ENCODE measurements around the gene SLC6A18.

SLC6A18 gene

GRCh38 chr5:1204693-1205242, 20.4 kb upstream of the SLC6A18 start:
- DNase-seq: peak; percentile 44

- DNase-seq: no peak
These were observed 19.7 kb upstream of the SLC6A18 start for GRCh38 chr5:1205255-1206180.

GRCh38 chr5:1206521-1207412, 18.4 kb upstream of the SLC6A18 start:
- DNase-seq: no peak

DNA sequence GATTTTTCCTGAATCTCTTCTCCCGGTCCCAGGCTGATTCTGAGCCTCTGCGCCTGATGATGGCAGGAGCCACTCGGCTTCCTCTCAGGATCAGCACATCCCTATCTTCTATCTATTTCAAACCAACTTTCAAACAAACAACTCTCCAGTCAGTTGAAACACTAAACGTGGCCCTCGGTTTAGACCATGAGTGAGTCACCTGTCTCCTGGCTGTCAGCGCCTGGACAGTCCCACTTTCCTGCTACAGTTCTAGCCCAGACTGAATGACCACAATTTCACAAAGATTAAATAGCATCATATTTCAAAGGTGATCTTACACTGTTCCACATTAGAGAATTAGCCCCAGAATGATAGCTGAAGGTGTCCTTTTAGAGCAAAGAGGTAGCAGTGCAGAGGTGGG, 17.6 kb upstream of the SLC6A18 start:
- DNase-seq: no peak

- DNase-seq: no peak
These were observed 16.9 kb upstream of the SLC6A18 start for GRCh38 chr5:1208221-1208742.

- no peak for DNase-seq
These were observed 16.3 kb upstream of the SLC6A18 start for GRCh38 chr5:1208743-1209488.

DNA sequence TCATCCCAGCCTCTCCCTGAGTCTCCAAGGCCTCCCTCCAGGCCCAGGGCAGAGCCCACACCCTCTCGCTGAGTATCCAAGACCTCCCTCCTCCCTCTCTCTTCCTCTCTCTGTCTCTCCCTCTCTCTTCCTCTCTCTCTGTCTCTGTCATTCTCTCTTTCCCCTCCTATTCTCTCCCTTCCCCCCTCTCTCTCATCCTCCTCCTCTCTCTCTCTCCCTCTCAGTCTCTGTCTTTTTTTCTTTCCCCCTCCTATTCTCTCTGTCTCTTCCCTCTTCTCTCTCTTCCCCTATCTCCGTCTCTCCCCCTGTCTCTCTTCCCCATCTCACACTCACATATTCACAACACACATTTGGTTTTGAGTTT, 15.7 kb upstream of the SLC6A18 start:
- DNase-seq: no peak

- DNase-seq: no peak
These were observed 15.0 kb upstream of the SLC6A18 start for GRCh38 chr5:1209896-1210776.

DNA sequence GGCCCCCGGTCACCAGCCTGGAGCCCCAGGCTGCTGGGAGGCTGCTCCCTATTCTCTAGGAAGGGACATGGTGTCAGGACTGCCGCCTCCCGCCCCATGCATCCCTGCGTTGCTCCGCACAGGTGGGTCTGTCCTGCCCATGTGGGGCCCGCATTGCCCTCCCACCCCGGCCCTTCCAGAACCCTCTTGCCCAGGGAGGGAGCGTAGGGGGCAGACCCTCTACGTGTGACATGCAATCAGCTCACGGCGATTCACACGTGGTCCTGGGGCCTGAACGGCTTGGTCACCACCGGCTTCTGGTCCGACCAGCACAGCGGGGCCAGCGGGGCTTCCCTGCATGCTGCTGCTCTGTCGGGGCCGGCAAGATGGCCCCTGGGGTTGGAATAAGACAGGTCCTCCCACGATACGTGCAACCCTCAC, 14.3 kb upstream of the SLC6A18 start:
- DNase-seq: no peak

GRCh38 chr5:1211701-1212100, 13.5 kb upstream of the SLC6A18 start:
- no peak for DNase-seq

DNA sequence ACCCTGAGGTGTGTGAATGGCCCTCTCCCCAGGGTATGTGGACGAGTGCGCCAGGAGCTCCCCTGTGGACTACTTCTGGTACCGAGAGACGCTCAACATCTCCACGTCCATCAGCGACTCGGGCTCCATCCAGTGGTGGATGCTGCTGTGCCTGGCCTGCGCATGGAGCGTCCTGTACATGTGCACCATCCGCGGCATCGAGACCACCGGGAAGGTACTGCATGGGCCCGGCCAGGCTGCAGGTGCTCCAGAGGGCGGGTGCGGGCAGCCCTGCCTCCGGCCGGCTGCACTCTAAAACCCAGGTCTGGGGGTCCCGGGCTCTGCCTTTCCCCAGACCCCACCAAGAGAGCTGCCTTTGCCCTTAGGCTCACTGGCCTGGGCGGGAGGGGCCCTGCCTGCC, 12.9 kb upstream of the SLC6A18 start:
- DNase-seq: no peak

- DNase-seq: no peak
These were observed 12.3 kb upstream of the SLC6A18 start for GRCh38 chr5:1212881-1213280.

DNA sequence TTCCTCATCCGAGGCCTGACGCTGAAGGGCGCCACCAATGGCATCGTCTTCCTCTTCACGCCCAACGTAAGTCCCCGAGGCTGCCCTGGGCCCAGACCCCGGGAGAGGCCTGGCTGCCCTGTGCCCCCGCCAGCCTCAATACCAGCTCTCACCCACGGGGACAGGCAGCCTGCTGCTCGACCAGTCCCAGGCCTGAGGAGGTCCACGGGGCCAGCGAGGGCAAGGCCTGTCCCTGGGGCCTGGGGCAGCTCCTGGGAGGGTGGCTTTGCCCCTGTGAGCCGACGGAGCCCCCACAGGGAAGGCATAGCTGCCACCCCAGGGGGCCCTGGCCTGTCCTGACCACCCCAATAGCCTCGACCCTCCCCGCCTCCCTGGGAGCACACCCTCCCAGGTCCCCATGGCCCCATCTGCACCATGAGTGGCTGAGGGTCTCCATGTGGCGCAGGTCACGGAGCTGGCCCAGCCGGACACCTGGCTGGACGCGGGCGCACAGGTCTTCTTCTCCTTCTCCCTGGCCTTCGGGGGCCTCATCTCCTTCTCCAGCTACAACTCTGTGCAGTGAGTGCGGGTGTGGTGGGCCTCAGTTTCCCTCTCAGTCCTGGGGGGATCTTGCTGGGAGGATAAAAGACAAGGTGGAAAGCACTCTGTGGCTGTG, 11.5 kb upstream of the SLC6A18 start:
- DNase-seq: no peak

GRCh38 chr5:1214163-1214935, 10.8 kb upstream of the SLC6A18 start:
- DNase-seq: no peak

DNA sequence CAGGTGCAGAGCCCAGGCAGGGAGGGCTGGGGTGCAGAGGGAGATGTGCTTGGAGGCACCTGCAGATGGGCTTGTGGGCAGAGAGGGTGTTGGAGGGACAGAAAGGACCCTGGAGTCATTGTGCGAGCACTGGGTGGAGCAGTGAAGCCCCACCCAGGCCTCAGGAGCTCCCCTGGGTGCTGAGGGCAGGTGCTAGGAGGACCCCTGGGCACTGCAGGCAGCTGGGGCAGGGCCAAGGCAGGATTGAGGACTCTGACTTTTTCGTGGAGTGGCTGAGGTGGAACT, 10.3 kb upstream of the SLC6A18 start:
- peak; percentile 51 for DNase-seq

DNA sequence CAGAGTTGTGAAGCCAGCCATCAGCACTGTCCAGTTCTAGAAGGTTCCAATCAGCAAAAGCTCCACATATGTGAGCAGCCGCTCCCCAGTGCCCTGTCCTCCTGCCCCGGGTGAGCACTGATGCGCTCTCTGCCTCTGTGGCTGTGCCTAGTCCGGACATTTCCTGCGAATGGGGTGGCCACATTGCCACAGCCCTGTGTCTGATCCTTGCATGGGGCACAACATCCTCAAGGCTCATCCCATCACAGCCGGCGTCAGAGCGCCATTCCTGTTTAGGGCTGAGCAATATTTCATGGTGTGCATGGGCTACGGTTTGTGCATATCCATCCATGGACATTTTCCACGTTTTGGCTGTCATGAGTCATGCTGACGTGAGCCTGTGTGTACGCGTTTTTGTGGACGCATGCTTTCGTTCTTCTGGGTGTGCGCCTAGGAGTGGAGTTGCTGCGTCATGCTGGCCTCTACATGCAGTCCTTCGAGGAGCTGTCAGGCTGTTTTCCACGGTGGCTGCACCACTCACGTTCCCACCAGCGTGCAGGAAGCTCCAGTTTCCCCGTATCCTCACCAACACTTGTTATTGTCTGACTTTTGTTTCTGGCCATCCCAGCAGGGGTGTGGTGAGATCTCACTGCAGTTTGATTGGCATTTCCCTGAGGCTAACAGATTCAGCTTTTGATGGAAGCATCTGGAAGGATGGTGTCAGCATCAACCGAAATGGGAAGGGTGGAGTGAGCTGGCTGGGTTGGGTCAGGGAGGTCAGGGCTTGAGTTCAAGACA, 9.7 kb upstream of the SLC6A18 start:
- DNase-seq: no peak

DNA sequence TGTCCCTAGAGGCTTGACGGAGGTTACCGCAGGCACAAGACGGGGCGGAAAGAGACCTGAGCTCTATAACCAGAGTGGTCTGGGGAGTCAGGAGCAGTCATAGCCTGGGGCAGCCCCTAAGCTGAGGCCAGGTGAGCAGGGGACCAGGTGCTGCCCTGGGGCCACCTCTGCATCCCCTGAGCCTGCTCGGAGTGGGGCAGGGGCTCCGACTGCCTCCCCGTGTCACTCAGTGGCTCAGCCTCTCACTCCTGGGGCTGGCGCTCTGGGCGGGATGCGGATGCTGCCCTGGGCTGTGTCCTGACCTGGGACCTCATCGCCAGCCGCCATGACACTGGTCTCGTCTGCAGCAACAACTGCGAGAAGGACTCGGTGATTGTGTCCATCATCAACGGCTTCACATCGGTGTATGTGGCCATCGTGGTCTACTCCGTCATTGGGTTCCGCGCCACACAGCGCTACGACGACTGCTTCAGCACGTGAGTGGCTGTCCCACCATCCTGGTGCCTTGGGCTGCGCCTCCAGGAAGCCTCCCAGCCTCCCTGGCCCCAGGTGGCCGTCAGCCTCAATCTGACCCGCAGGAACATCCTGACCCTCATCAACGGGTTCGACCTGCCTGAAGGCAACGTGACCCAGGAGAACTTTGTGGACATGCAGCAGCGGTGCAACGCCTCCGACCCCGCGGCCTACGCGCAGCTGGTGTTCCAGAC, 8.8 kb upstream of the SLC6A18 start:
- no peak for DNase-seq

DNA sequence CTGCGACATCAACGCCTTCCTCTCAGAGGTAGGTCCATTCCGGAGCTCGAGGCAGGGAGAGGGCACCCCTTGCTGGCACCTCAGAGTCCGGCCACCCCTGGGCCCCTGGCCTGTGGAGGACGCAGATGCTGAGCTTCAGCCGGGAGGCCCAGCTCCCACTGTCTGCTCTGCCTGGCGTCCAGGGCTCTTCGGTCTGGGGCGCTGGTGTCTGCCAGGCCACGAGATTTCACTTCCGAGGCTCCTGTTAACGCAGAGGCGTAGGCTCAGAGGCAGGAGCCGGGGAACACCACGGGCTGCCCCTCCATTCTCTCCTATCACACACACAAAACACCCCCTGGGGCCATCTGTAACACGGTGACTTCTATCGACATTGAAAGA, 8.3 kb upstream of the SLC6A18 start:
- DNase-seq: no peak

DNA sequence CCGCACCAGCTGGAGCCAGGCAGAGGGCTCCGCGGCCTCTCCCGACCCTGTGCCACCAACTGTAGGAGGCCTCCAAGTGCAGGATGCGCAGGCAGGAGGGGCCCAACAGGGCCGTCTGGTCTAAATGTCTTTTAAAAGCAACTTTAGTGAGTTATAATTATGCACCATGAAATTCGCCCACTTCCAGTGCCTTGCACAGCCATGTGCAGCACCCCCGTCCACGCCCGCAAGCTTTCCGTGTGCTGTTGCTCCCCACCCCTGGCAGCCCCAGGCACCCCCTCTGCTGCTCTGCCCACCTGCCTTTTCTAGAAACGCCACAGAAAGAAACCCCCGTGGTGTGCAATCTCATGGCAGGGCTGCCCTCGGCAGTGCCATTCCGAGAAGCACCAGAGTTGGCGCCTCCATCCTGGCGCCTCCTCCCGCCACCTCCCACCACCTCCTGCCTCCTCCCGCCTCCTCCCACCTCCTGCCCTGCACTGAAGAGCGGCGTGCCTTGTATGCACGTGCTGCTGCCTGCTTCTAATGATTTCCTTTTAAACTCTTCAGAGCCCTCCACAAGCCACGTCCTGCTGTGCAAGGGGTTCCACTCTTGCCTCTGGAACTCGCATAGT, 7.5 kb upstream of the SLC6A18 start:
- no peak for DNase-seq
